Loucy (cell line): ENCODE measurements around the gene DKK3.

Experiments
- H2AFZ ChIP-seq: fragments of 200-600 bp; sonication (generic); 2 replicates; pipeline ENCODE4 v1.6.0; 2016; ENCODE audit warnings: antibody characterized with exemption, mild to moderate bottlenecking, low read length, moderate library complexity
- H3F3A ChIP-seq: fragments of 200-600 bp; 2 replicates; pipeline ENCODE4 v1.6.0; 2016; ENCODE audit warnings: antibody characterized with exemption, low read depth, mild to moderate bottlenecking
- H3K27me3 ChIP-seq: fragments of 200-600 bp; sonication (generic); 2 replicates; pipeline ENCODE4 v1.6.1; 2014; ENCODE audit warnings: low read length, mild to moderate bottlenecking; ENCODE audit not compliant: insufficient read depth, poor library complexity, severe bottlenecking
- H3K36me3 ChIP-seq: fragments of 200-600 bp; sonication (generic); 2 replicates; pipeline ENCODE4 v1.6.1; 2016; ENCODE audit warnings: low read length; ENCODE audit not compliant: insufficient read depth
- H3K4me1 ChIP-seq: fragments of 200-600 bp; sonication (generic); 2 replicates; pipeline ENCODE4 v1.5.1; 2014; ENCODE audit warnings: low read length, mild to moderate bottlenecking; ENCODE audit not compliant: insufficient read depth, poor library complexity, severe bottlenecking
- H3K4me2 ChIP-seq: fragments of 200-600 bp; sonication (generic); 2 replicates; pipeline ENCODE4 v1.6.0; 2014; ENCODE audit warnings: antibody characterized with exemption, low read length, low read depth, mild to moderate bottlenecking; ENCODE audit not compliant: poor library complexity, severe bottlenecking
- H3K4me3 ChIP-seq: fragments of 200-600 bp; sonication (generic); 2 replicates; pipeline ENCODE4 v1.5.1; 2014; ENCODE audit warnings: low read length, mild to moderate bottlenecking, mixed read lengths; ENCODE audit not compliant: poor library complexity, severe bottlenecking
- H3K79me2 ChIP-seq: fragments of 200-600 bp; sonication (generic); 2 replicates; pipeline ENCODE4 v1.6.1; 2014; ENCODE audit warnings: low read length; ENCODE audit not compliant: insufficient read depth
- H3K9ac ChIP-seq: fragments of 200-600 bp; sonication (generic); 2 replicates; pipeline ENCODE4 v1.6.0; 2014; ENCODE audit warnings: mild to moderate bottlenecking, low read depth, low read length, moderate library complexity; ENCODE audit not compliant: poor library complexity, severe bottlenecking
- H3K9me2 ChIP-seq: fragments of 200-600 bp; sonication (generic); replicated peaks from 2 replicates; pipeline ENCODE4 v1.6.1; 2016; ENCODE audit warnings: low read depth, low read length, mixed read lengths
- H3K9me3 ChIP-seq: fragments of 200-600 bp; sonication (generic); 2 replicates; pipeline ENCODE4 v1.6.1; 2014; ENCODE audit warnings: mild to moderate bottlenecking, antibody characterized with exemption, low read length, low read depth; ENCODE audit not compliant: insufficient read depth
- H4K20me1 ChIP-seq: fragments of 200-600 bp; sonication (generic); 2 replicates; pipeline ENCODE4 v1.6.0; 2014; ENCODE audit warnings: antibody characterized with exemption, low read length, mild to moderate bottlenecking; ENCODE audit not compliant: insufficient read depth, poor library complexity, severe bottlenecking
- CTCF ChIP-seq: fragments of 200-600 bp; sonication (generic); conservative IDR thresholded peaks from 2 replicates; pipeline ENCODE4 v1.5.1; 2014; ENCODE audit warnings: mild to moderate bottlenecking, antibody characterized with exemption, low read length
- EZH2phosphoT487 ChIP-seq: fragments of 200-600 bp; IDR thresholded peaks from 2 replicates; pipeline ENCODE4 v1.6.1; 2018; ENCODE audit warnings: antibody characterized with exemption, mild to moderate bottlenecking, moderate library complexity, borderline replicate concordance

DKK3 gene

GRCh38 chr11:12028303-12028702 lies 19.9 kb upstream of the DKK3 start:
- TF ChIP-seq EZH2phosphoT487 (no peak), CTCF (no peak)
- no peaks in the 10 kb centered on the region for H3K36me3 ChIP-seq
- H3K4me1 ChIP-seq, result no peaks in the 10 kb centered on the region
- no peak overlapping the region for H3K9ac ChIP-seq
- H4K20me1 ChIP-seq, result no peaks in the 10 kb centered on the region
- no peaks in the 10 kb centered on the region for H3K79me2 ChIP-seq
- no peak overlapping the region for H3K4me3 ChIP-seq
- H2AFZ ChIP-seq, result no peak overlapping the region
- H3K9me2 ChIP-seq, result no peaks in the 10 kb centered on the region
- no peaks in the 10 kb centered on the region for H3F3A ChIP-seq
- no peaks in the 10 kb centered on the region for H3K27me3 ChIP-seq
- H3K9me3 ChIP-seq, result peaks cover 2% of the 10 kb centered on the region; the same call in 1 of the 2 replicates
- H3K4me2 ChIP-seq, result no peak overlapping the region

GRCh38 chr11:12026331-12027211 lies 18.1 kb upstream of the DKK3 start:
- Histone ChIP-seq H3K27me3 (no peaks in the 10 kb centered on the region), H4K20me1 (no peaks in the 10 kb centered on the region), H3K79me2 (no peaks in the 10 kb centered on the region), H2AFZ (no peak overlapping the region), H3K4me1 (no peaks in the 10 kb centered on the region), H3K9me2 (no peaks in the 10 kb centered on the region), H3F3A (no peaks in the 10 kb centered on the region), H3K36me3 (no peaks in the 10 kb centered on the region), H3K4me3 (no peak overlapping the region), H3K9ac (no peak overlapping the region), H3K9me3 (peaks cover 2% of the 10 kb centered on the region; the same call in 1 of the 2 replicates), H3K4me2 (no peak overlapping the region)
- TF ChIP-seq EZH2phosphoT487 (no peak), CTCF (no peak)

- Histone ChIP-seq H3K9me3 (peaks cover 2% of the 10 kb centered on the region; the same call in 1 of the 2 replicates), H3K4me3 (no peak overlapping the region), H3K36me3 (no peaks in the 10 kb centered on the region), H3K4me2 (no peak overlapping the region), H3K4me1 (no peaks in the 10 kb centered on the region), H4K20me1 (no peaks in the 10 kb centered on the region), H3K27me3 (no peaks in the 10 kb centered on the region), H3F3A (no peaks in the 10 kb centered on the region), H3K9ac (no peak overlapping the region), H3K79me2 (no peaks in the 10 kb centered on the region), H2AFZ (no peak overlapping the region), H3K9me2 (no peaks in the 10 kb centered on the region)
- TF ChIP-seq EZH2phosphoT487 (no peak), CTCF (no peak)
These were observed 16.0 kb upstream of the DKK3 start for GRCh38 chr11:12024254-12024926.
